Left lung (tissue), 10 donors: ENCODE measurements around the gene C9orf50. TPM values are rescaled to one million over a fixed set of nuclear protein-coding genes. Genes with fewer than 3 reads are reported as not detected.

Experiments
- ATAC-seq: fragments of 200-7000 bp; cut with Tn5 transposase; one replicate; pipeline ENCODE4 v1.9.1; 2020; ENCODE audit warnings: moderate library complexity
- DNase-seq, 4 donors: peaks; one replicate each; pipeline ENCODE4 v3.0.0-alpha.2; 2013 to 2020
- H3K27ac ChIP-seq, 2 donors: fragments of 200-600 bp; sonication (generic) in 1 of 2; one replicate each; pipeline versions ENCODE4 v1.5.0 to v1.8.0; 2020 to 2021
- H3K27me3 ChIP-seq, 2 donors: fragments of 200-600 bp; sonication (generic) in 1 of 2; one replicate each; pipeline versions ENCODE4 v1.5.0 to v1.8.0; 2020 to 2021
- H3K36me3 ChIP-seq, 2 donors: fragments of 200-600 bp; sonication (generic) in 1 of 2; one replicate each; pipeline versions ENCODE4 v1.5.0 to v1.8.0; 2020 to 2021
- H3K4me1 ChIP-seq, 2 donors: fragments of 200-600 bp; one replicate each; pipeline ENCODE4 v1.8.0; 2021
- H3K4me3 ChIP-seq, 2 donors: fragments of 200-600 bp; sonication (generic) in 1 of 2; one replicate each; pipeline versions ENCODE4 v1.5.0 to v1.8.0; 2020 to 2021; ENCODE audit warnings: mild to moderate bottlenecking in 1 of 2
- H3K9me3 ChIP-seq, 2 donors: fragments of 200-600 bp; sonication (generic) in 1 of 2; one replicate each; pipeline versions ENCODE4 v1.5.0 to v1.8.0; 2020 to 2021
- CTCF ChIP-seq, 2 donors: fragments of 200-600 bp; sonication (generic) in 1 of 2; IDR thresholded peaks; one replicate each; pipeline versions ENCODE4 v1.5.0 to v1.8.0; 2021; ENCODE audit warnings: antibody characterized with exemption in 2 of 2
- intact Hi-C, 2 donors: fragments of 100-400 bp; cut with DNase I; formaldehyde crosslinking; loops; one replicate each; pipeline versions ENCODE4 v1.11.2 to v1.14.2; 2022
- polyA plus RNA-seq, 6 donors: library from polyadenylated mRNA; unstranded; fragments of 120-200 nt; gene quantifications; one replicate each; pipeline ENCODE4 v1.2.1, GENCODE V29; 2013; ENCODE audit not compliant: insufficient read length in 6 of 6
- total RNA-seq, 2 donors: library from RNA; stranded (reverse); fragmentation: NEBNext Ultra II Directional; extraction: Animal tissue kit (Norgen Biotek cat#: 25700); gene quantifications; one replicate each; pipeline ENCODE4 v1.2.1, GENCODE V29; 2021
- donor health status: DM: no; HTN: yes; CAD: no.
- donor health status: DM: no; HTN: no; CAD: no.

The C9orf50 gene
- total and polyA plus RNA-seq, 8 donors, result 0.18 to 0.51 (median 0.44) TPM; not detected in 2

- H3K9me3 ChIP-seq, result no peaks in the 10 kb centered on the region
- DNase-seq, result no peak
- H3K27me3 ChIP-seq, result no peaks in the 10 kb centered on the region
- no peaks in the 10 kb centered on the region for H3K36me3 ChIP-seq
- no peak overlapping the region for H3K4me3 ChIP-seq
- no peak for ATAC-seq
- intact Hi-C loops, result loop anchor here in 1 of 2 donors (5.0 kb wide), 1 partner anchor 139 kb away; no protein-coding TSS in a partner anchor
- H3K27ac ChIP-seq, result no peak overlapping the region
- no peak for TF ChIP-seq CTCF (IDR thresholded peaks at IDR 0.05)
- no peaks in the 10 kb centered on the region for H3K4me1 ChIP-seq
These were observed 27.3 kb upstream of the C9orf50 start for GRCh38 chr9:129648092-129648763.

GRCh38 chr9:129647635-129648034, 26.7 kb upstream of the C9orf50 start:
- H3K36me3 ChIP-seq, result no peaks in the 10 kb centered on the region
- no peaks in the 10 kb centered on the region for H3K9me3 ChIP-seq
- intact Hi-C loops, result loop anchor here in 1 of 2 donors (5.0 kb wide), 1 partner anchor 140 kb away; no protein-coding TSS in a partner anchor
- no peak for TF ChIP-seq CTCF (IDR thresholded peaks at IDR 0.05)
- no peak for ATAC-seq
- H3K27me3 ChIP-seq, result no peaks in the 10 kb centered on the region
- no peak for DNase-seq
- peaks cover 0 to 2% of the 10 kb centered on the region in 2 donors for H3K4me1 ChIP-seq
- no peak overlapping the region for H3K4me3 ChIP-seq
- no peak overlapping the region for H3K27ac ChIP-seq

GRCh38 chr9:129646654-129647053, 25.8 kb upstream of the C9orf50 start:
- no peaks in the 10 kb centered on the region for H3K9me3 ChIP-seq
- ATAC-seq (no peak), DNase-seq (no peak)
- H3K4me1 ChIP-seq, result peaks cover 0 to 6% of the 10 kb centered on the region in 2 donors
- no peaks in the 10 kb centered on the region for H3K36me3 ChIP-seq
- H3K27me3 ChIP-seq, result no peaks in the 10 kb centered on the region
- intact Hi-C loops, result loop anchor here in 1 of 2 donors (5.0 kb wide), 1 partner anchor 141 kb away; no protein-coding TSS in a partner anchor
- no peak overlapping the region for H3K27ac ChIP-seq
- H3K4me3 ChIP-seq, result no peak overlapping the region
- no peak for TF ChIP-seq CTCF (IDR thresholded peaks at IDR 0.05)

DNA sequence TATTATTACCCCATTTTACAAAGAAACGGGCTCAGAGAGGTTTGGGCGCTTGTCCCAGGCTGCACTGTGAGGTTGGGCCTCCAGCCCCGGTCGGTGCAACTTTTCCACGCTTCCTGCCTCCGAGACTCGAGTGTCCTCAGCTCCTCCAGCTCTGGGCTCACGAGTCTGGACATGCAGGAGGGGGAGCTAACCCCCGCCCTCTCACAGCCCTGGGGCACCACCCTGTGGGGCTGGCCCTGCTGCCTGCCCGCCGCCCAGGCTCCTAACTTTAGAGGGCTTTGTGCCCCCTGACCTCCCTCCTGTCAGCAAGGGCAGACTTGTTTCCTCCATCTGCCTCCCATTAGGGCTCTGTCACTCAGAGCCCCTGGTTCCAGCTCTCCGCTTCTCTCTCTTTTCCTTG, 25.4 kb upstream of the C9orf50 start:
- Histone ChIP-seq H3K4me3 (no peak overlapping the region), H3K9me3 (no peaks in the 10 kb centered on the region), H3K4me1 (peaks cover under 1 to 9% of the 10 kb centered on the region in 2 donors), H3K27me3 (no peaks in the 10 kb centered on the region), H3K36me3 (no peaks in the 10 kb centered on the region), H3K27ac (no peak overlapping the region)
- DNase-seq (peak in 1 of 4 donors; percentile 65), ATAC-seq (no peak)
- no peak for TF ChIP-seq CTCF (IDR thresholded peaks at IDR 0.05)
- intact Hi-C loops, result loop anchor here in 1 of 2 donors (5.0 kb wide), 1 partner anchor 141 kb away; no protein-coding TSS in a partner anchor

GRCh38 chr9:129644902-129645301, 24.0 kb upstream of the C9orf50 start:
- no peaks in the 10 kb centered on the region for H3K27me3 ChIP-seq
- H3K4me3 ChIP-seq, result no peak overlapping the region
- ATAC-seq (no peak), DNase-seq (no peak)
- no peaks in the 10 kb centered on the region for H3K9me3 ChIP-seq
- TF ChIP-seq CTCF (IDR thresholded peaks at IDR 0.05), result no peak
- no peaks in the 10 kb centered on the region for H3K36me3 ChIP-seq
- intact Hi-C loops, result loop anchor here in 1 of 2 donors (5.0 kb wide), 1 partner anchor 142 kb away; no protein-coding TSS in a partner anchor
- no peak overlapping the region for H3K27ac ChIP-seq
- peaks cover 8 to 22% of the 10 kb centered on the region in 2 donors for H3K4me1 ChIP-seq
